ENCODE measurements around the gene ATRIP.

- TF ChIP-seq CTCF (IDR thresholded peaks at IDR 0.05) = no peak
- TF ChIP-seq POLR2A (IDR thresholded peaks at IDR 0.05) = no peak
These were observed 34.7 kb upstream of the ATRIP start for GRCh38 chr3:48411606-48412374.

Data from heart left ventricle (tissue), 13 donors.